ENCODE data around the gene ADAMTS1.
"Not testable (repeated sequence)": the region's sequence is repeated elsewhere in the genome, so short reads cannot be mapped to it uniquely, and the experiment has no call there.

ADAMTS1 gene

DNA sequence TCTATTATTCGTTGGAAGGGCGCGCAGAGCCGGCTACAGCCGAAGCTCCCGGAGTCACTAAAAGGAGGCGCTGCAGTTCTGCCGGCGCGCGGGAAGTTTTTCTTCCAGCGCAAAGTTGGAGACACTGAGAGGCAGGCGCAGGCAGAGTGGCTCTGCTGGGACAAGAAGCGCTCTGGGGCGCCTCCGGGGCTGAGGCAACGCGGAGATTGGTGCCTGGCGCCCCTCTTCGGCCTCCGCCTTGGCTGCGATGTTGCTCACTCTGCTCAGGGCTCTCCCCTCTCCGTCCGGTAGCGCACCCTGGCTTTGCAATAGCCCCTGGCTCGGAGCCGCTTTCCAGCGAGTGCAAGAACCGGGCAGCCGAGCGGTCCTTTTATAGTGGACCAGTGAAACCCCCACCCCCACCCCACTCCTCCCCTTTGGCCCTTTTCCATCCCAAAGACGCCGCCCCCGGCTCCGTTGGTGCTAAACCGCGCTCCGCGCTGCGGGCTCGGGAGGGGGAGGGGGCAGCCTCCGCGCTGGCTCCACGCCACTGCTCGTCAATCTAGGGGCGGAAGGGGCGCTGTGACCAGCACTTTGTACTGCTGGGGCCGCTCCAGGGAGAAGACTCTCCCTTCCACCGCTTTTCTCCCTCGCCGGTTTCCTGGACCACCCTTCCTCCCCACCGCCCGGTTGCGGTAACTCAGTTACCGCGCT lies at the start of gene ADAMTS1:
Gene ADAMTS1, minus strand, starts transcription at position 344 of the 693 bp plus-strand sequence. CDS start 455 bp downstream, outside the sequence.
- DNase-seq, result peak; percentile 32

DNA sequence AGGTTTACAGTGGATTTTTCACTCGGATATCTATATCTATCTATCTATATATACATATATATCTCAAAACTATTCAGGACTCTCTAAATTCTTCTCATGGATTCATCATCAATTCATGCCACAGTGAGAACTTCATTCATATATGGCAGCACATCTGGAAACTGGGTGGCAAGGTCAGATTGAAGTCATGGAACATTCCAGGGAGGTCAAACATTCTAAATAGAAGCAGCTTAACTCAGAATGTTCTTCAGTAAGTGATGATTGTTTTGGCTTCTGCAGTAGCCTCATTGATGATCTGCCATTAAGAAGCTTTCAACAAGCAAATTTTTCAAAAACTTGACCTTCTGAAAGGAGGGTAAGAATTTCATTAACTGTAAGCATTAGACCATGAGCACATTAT lies 46.9 kb upstream of the ADAMTS1 start:
- DNase-seq, result no peak

DNA sequence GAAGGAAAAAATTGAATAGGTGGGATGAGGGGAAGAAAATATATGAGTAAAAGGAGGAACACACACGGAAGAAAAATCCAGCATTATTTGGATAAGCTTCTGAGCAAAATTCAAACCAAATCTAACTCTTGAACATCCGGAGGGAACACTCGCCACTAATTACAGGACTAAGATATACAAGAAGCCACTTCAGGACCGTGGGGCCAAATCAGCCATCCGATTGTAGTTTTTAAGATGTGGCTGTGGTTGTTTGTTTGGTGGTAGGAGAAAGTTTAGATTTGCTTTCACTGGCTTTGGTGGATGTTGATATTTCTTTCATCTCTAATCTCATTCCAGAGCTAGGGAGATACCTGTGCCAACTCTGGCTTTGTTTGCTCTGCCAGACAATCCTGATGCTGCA lies 43.7 kb upstream of the ADAMTS1 start:
- DNase-seq, result no peak

DNA sequence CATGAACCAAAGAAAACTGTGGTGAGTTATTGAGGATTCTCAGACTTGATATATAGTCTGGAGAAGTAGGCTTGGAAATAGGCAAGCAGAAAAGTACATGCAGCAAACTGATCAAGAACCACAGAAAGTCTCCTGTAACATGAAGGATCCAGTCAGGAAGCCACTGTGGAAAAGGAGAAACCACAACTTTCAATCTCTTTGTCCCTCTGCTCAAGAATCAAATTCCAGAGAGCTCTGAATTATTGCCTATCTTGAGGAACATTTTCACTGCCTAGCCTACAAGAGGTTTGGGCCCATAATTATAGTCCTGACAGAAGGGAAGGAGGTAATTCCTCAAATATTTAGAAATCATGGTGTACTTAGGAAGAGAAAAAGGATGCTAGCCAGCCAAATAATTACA lies 43.0 kb upstream of the ADAMTS1 start:
- DNase-seq, result no peak

DNA sequence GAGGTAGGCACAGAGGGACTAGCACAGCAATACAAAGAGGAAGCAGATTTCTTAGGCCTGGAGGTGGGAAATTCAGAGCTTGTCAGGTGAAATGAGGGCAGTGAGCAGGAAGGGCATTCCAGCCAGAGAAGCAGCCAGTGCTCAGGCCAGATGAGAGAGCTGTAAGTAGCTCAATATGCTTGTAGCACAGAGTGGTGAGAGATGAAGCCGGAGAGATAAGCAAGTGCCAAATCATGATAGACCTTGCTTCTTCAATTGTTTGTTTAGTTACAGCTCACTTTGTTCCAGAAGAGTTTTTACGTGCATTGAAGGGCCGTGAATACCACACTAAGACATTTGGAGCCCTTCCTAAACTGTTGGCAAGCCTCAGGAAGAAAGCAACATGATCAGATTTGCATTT lies 42.0 kb upstream of the ADAMTS1 start:
- DNase-seq, result no peak

DNA sequence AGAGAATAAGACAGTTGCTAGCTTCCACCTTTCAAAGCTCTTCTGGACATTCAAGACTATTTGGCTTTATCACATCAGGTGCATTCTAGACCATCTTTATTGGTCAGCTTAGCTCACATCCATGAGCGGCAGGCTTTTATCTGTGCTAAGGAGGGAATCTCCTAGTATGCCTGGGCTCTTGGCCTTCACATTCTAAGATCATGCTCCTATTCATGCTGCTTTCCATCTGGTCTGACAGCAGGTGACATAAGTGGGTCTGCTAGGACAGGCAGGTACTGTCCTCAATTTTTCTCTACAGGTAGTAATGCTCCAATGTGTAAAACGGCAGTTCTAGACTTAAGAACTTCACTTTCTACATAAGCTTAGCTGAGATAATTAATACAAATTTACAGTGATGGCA lies 39.2 kb upstream of the ADAMTS1 start:
- DNase-seq, result no peak

DNA sequence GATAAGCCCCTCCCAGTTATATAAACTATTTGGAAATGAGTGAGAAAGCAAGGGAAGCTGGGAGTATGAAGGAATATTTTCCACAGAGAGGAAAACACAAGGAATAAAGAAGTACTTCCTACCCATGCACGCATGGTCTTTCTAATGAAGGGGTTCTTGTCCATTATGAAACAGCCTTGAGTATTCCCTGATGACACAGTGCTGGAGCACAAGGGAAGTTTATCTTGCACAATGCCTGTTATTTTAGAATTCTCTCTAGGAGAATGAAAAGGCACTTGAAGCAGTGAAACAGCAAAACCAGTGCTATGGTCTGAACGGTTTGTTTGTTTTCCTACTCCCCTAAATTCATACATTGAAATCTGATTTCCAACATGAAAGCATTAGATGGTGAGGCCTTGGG lies 38.6 kb upstream of the ADAMTS1 start:
- DNase-seq, result no peak

DNA sequence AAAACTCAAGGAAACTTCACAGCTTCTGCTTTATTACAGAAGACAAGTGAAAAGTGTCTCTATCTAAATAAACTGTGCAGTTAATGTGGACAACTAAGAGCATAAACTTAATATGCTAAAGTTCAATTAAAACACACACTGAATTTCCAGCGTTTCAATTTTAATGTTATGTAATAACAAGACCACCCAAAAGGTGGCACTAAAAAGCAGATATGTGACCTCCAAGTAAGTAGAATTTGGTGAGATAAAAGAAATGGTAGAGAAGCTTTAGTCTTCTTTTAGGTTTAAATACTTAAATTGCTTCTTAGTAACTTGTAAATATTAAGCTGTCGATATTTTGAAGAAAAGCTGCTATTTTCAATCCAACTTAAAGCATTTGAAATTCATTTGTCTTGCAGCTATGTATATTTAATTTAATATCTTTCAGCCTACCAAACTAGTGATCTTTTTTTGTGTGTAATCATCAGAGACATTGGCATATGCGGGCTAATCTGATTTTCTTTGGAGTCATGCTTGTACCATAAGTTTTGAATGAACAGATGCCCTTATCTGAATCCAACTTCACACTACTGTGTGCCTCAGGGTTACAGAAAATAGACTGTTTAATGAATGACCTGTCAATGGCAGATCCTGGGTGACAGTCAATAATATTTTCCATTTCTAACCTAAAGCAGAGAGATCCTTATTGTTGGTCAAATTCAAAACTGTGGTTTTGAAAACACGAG lies 36.5 kb upstream of the ADAMTS1 start:
- no peak for DNase-seq

DNA sequence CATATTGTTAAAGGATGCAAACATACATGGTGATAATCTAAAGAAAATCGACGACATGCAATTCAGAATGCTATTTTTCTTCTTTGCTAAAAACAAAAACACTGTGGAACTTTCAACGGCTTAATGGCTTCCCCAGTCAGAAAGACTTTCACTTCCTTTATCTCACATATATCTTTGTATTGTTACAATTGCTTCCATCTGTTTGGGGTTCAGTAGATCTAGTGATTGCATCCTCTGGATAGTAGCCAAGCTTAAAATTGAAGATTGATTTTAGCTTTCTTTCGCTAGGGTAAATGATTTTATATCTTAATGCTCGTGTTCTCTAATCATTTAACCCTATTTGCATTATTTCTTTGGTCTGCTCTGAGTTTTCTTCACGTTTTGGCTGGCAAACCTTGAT lies 31.8 kb upstream of the ADAMTS1 start:
- DNase-seq, result no peak

DNA sequence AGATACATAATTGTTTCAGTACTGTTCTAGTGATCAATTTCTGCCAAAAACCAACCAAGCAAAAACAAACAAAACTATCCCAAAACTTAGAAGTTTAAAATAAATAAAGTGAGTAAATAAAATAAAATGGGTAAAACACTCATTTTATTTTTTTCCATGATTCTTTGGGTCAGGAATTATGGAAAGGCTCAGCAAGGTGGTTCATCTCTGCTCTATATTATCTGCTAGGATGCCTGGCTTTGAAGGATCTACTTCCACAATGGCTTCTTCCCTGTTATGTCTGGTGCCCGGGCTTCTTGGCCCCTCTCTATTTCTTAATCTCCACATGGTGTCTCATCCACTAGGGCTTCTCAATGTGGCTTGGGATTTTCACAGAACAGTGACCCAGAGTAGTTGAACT lies 29.1 kb upstream of the ADAMTS1 start:
- DNase-seq, result no peak

DNA sequence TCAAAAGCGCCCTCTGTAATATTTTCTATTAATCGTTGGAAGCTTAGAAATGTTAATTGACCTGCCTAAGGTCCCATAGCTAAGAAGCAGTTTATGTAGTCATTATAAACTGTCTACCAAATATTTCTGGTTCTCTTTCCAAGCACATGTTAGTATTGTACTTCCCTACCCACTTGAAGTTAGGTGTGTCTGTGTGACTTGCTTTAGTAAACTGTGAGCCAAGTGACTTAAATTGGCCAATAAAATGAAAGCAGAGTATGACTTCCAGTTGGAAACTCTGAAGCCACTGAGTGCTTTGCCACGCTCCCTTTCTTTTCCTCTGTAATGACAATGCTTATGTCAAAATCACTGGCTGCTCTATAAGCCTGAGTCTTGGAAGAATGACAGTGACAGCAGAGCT lies 20.6 kb upstream of the ADAMTS1 start:
- DNase-seq, result no peak

DNA sequence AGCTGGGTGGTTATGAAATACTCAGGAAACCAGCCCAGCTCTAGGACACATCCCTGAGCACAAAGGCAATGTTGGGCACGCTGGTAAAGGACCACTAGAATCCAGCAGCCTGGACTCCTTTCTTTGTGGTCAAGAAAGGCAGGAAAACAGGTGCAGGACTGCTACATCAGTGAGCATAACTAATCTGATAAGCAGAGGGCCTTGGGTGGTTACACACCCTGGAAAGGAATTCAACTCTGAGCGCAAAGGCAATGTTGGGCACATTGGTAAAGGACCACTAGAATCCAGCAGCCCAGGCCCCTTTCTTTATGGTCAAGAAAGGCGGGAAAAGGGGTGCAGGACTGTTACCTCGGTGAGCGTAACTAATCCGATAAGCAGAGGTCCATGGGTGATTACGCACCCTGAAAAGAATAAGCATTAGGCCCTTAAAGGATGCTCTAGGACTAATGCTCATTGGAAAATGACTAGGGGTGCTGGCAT lies 11.7 kb upstream of the ADAMTS1 start:
- not testable (repeated sequence) for DNase-seq

DNA sequence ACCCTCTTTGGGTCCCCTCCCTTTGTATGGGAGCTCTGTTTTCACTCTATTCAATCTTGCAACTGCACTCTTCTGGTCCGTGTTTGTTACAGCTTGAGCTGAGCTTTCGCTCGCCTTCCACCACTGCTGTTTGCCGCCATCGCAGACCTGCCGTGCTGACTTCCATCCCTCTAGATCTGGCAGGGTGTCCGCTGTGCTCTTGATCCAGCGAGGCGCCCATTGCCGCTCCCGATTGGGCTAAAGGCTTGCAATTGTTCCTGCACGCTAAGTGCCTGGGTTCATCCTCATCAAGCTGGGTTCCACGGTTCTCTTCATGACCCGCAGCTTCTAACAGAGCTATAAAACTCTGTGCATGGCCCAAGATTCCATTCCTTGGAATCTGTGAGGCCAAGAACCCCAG lies 9.5 kb upstream of the ADAMTS1 start:
- DNase-seq, result not testable (repeated sequence)

DNA sequence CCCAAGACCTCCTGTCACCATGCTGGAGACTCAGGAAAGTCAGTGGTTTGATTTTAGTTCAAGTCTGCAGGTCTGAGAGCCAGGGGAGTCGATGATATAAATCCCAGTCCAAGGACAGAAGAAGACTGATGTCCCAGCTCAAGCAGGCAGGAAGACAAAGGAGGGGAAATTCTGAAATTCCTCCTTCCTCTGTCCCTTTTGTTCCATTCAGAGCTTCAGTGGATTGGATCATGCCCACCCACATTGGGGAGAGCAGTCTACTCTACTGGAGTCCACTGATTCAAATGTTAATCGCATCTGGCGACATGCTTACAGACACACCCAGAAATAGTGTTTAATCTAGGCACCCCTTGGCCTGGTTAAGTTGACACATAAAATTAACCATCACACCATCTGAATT lies 7.2 kb upstream of the ADAMTS1 start:
- DNase-seq, result no peak

DNA sequence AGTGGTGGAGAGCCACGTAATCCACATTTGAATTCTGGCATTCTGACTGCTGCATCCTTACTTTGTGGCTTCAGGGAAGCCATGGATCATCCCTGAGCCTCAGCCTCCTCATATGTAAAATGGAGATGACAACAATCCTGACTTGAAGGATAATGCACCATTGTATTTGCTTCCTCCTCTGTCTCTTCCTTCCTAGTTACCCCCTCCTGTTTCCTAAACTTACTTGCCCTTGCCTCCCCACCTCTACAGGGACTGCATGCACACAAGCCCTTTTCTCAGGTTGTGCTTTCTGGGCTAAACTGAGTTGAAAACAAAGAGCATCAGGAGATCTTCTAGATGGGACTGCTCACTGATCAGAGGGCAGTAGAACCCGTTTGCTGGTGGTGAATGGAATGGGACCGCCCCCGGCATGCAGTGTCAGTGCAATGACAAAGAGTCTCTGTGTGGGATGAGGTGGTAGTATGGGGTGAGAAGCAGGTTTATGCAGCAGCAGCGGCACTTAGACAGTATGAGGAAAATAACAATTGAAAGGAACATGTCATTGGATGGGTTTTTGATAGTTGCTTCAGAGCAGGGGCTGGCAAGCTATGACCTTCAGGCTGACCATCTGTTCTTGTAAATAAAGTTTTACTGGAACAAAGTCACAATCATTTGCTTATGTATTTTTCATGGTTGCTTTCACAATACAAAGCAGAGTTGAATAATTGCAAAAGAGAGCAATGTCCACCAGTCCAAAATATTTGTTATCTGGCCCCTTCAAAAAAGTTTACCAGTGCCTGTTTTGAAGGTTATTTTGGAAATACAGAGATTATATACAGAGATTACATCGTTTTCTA lies 6.1 kb upstream of the ADAMTS1 start:
- no peak for DNase-seq

DNA sequence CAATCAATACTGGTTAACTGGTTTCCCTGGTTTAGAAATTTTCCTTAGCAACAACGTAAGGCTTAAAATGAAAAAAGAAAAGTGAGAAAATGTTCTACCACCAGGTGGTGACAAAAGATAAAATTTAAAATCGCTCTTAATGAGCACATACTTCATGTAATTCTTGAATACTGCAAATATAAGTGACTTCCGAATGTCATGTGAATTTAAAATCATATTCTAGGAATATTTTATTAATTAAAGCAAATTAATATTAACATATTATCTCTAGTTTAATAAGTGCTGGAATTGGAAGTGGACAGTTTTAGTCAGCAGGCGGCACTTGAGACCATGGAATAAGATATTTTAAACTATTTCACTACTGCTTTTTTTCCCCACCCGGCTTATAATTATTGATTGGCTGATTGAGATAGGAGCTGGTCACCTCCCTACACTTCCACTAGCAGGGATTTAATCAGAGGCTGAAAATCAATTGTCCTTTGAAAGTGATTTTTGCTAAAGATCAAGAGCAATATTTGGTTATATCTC lies 5.0 kb upstream of the ADAMTS1 start:
- DNase-seq, result no peak

DNA sequence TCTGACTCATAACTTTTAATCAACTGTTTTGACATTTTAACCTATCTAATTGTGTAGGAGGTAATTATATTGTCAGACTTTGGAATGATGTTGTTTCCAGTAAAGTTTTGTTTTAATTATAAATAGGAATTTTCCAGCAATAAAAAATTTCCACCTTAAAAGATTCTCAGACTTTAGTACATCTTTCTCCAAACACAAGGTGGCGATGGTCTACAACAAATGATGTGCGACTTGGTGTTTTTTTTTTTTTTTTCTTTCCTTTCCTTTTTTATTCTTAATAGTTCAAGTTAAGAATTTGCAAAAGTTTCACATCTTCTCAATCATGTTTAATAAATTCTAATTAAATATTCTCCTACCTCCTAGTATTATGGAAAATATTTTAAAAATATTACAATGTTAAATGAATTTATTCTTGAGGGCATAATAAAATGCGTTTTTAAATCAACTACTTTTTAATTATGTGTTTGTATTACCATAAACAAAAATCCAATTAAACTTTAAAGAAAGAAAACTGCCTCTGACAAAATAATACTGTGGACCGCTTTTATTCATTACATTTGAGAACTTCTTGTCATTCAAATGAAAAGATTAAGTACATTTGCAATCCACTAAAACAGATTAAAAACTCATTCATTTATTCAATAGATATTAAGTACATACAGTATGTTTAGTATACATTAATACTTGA lies 4.4 kb upstream of the ADAMTS1 start:
- no peak for DNase-seq

DNA sequence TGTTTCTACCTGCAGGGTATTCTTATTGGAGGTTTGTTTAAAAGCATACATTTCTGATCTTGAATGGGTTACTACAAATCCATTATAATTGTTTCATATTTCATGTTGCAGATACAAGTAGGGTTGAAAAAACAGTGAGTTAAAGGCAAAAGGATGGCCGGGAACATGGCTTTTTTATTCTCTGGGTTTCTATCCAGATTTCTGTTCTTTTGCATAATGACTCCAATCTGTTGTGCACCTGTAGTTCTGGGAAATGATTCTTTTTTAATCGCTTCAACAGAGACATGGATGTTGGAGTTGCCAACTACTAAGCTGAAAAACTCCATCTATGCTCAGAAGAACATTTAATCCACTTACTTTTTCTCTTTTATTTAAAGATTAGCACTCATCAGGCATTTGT lies 2.7 kb upstream of the ADAMTS1 start:
- no peak for DNase-seq

DNA sequence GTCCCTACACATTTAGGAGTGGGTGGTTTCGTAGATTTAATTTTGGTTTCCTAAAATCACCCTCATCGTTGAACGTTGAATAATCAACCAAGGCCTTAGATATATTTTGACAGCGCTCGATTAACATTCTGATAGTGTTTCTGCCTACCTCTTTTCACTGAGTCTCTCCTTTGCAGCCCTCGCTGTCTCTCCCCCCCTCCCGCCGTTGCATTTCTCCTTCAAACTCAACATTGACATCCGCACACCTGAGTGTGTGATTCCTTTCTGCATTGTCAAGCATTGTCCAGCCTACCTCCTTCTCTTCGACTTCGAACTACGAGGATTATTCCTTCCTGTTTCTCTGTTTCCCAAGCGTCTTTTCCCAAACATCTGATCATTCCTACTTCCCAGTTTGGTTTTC lies 1.8 kb upstream of the ADAMTS1 start:
- DNase-seq, result no peak

DNA sequence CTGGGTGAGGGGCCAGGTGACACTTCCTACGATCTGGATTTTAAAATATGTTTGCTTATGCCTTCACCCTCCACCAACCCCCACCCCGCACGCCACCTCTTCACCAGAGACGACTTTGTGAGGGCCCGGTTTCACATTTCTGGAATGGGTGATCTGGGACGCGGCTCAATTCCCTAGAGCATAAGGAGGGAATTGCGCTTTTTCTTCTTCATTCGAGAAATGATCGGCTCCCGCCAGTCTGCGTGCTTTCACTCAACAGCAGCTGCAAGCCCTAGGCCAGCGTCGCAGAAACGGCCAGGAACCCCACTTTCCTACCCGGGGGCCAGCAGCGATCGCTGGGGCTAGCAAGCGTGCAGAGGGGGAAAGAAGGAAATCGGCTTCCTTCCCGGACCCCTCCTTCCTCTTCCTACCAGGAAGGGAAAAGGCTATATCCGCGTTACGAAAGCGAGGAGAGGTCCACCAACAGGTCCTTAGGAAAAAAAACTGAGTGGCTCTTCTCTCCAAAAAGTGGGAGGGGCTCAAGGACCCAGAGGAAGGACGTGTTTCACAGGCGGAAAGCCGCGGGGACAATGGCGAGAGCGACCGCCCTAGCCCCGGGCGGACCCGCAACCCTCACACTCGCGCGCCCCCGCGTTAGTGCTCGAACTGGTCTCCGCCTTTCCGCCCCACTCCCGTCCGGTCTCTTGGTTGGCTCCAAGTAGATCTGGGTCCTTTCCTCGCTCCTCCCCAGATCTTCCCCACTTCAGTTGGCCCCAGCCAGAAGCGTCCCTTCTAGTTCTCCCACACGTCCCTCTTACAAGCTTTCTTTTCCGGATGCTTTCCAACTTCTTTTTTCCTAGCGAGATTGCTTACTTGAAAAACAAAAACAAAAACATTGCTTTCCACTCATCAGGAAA lies 1.1 kb upstream of the ADAMTS1 start:
- DNase-seq, result peak; percentile 15

DNA sequence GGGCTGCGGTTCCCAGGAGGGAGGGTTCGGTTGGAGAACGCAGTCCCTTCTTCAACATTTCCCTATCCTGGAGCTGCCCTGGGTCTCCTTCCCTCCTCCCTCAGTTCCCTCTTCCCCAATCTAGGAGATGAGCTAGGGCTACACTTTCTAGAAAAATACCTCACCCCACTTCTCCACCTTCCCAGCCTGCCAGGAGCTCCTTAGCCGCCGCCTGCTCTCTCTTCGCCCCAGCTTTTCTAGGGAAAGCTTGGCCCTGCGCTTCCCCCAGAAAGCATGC lies 488 bp upstream of the ADAMTS1 start:
- DNase-seq, result no peak
